Liver (tissue), 3 donors: Measurements from ENCODE around the gene MMP13.

Experiments used
- EGR1 ChIP-seq, 2 donors: IDR thresholded peaks; 2 replicates each; pipeline ENCODE4 v1.6.1; 2016 to 2018; ENCODE audit warnings: antibody characterized with exemption in 2 of 2, low read depth in 2 of 2
- GABPA ChIP-seq, 2 donors: IDR thresholded peaks in 1 of 2; conservative IDR thresholded peaks in 1 of 2; 2 replicates each; pipeline ENCODE4 v1.6.1; 2016; ENCODE audit warnings: antibody characterized with exemption in 2 of 2, mild to moderate bottlenecking in 1 of 2, moderate library complexity in 1 of 2
- SP1 ChIP-seq: IDR thresholded peaks from 2 replicates; pipeline ENCODE4 v1.6.1; 2018; ENCODE audit warnings: antibody characterized with exemption, mild to moderate bottlenecking
- YY1 ChIP-seq: IDR thresholded peaks from 2 replicates; pipeline ENCODE4 v1.6.1; 2016; ENCODE audit warnings: antibody characterized with exemption, mild to moderate bottlenecking
- TF ChIP-seq, protein P1 (sequence below): fragments of 150-350 bp; IDR thresholded peaks from 2 replicates; pipeline ENCODE4 v1.5.1; 2017; ENCODE audit warnings: improper control_type of control experiment, low read depth, low read length; ENCODE audit not compliant: missing input control
- TF ChIP-seq, protein P2 (sequence below): IDR thresholded peaks from 2 replicates; pipeline ENCODE4 v1.6.1; 2016; ENCODE audit warnings: antibody characterized with exemption, mild to moderate bottlenecking
- TF ChIP-seq, protein P3 (sequence below): IDR thresholded peaks from 2 replicates; pipeline ENCODE4 v1.6.1; 2016; ENCODE audit warnings: antibody characterized with exemption
- donor health status: healthy.
- donor health status: healthy.

DNA sequence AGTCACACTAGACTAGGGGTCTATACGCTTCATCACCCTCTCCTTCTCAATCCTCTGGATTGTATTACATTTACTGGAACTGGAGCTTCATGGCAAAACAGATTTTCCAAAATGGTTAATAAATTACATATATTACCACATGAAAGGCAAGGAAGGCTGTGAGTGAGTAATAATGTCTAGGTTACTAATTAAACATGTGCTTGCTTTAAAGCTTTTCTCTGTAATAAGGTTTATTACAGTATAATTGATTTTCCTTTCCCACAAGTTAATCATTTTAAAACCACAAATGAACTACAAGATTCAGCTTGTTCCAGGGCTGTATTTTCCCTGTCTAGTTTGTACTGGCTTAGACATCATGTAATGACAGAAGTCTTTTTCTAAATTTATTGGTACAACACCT is 25.6 kb downstream of the MMP13 start:
- TF ChIP-seq SP1 = peak; percentile 26
- TF ChIP-seq, protein P1, sequence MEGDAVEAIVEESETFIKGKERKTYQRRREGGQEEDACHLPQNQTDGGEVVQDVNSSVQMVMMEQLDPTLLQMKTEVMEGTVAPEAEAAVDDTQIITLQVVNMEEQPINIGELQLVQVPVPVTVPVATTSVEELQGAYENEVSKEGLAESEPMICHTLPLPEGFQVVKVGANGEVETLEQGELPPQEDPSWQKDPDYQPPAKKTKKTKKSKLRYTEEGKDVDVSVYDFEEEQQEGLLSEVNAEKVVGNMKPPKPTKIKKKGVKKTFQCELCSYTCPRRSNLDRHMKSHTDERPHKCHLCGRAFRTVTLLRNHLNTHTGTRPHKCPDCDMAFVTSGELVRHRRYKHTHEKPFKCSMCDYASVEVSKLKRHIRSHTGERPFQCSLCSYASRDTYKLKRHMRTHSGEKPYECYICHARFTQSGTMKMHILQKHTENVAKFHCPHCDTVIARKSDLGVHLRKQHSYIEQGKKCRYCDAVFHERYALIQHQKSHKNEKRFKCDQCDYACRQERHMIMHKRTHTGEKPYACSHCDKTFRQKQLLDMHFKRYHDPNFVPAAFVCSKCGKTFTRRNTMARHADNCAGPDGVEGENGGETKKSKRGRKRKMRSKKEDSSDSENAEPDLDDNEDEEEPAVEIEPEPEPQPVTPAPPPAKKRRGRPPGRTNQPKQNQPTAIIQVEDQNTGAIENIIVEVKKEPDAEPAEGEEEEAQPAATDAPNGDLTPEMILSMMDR = no peak
- TF ChIP-seq, protein P2, sequence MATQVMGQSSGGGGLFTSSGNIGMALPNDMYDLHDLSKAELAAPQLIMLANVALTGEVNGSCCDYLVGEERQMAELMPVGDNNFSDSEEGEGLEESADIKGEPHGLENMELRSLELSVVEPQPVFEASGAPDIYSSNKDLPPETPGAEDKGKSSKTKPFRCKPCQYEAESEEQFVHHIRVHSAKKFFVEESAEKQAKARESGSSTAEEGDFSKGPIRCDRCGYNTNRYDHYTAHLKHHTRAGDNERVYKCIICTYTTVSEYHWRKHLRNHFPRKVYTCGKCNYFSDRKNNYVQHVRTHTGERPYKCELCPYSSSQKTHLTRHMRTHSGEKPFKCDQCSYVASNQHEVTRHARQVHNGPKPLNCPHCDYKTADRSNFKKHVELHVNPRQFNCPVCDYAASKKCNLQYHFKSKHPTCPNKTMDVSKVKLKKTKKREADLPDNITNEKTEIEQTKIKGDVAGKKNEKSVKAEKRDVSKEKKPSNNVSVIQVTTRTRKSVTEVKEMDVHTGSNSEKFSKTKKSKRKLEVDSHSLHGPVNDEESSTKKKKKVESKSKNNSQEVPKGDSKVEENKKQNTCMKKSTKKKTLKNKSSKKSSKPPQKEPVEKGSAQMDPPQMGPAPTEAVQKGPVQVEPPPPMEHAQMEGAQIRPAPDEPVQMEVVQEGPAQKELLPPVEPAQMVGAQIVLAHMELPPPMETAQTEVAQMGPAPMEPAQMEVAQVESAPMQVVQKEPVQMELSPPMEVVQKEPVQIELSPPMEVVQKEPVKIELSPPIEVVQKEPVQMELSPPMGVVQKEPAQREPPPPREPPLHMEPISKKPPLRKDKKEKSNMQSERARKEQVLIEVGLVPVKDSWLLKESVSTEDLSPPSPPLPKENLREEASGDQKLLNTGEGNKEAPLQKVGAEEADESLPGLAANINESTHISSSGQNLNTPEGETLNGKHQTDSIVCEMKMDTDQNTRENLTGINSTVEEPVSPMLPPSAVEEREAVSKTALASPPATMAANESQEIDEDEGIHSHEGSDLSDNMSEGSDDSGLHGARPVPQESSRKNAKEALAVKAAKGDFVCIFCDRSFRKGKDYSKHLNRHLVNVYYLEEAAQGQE = no peak
- TF ChIP-seq, protein P3, sequence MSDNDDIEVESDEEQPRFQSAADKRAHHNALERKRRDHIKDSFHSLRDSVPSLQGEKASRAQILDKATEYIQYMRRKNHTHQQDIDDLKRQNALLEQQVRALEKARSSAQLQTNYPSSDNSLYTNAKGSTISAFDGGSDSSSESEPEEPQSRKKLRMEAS = peak; percentile 86
- peak in 1 of 2 donors; percentile 14 for TF ChIP-seq EGR1 (IDR thresholded peaks at IDR 0.05; ENCODE audit: low read depth in 2 of 2)
- TF ChIP-seq YY1 = peak; percentile 47
- no peak for TF ChIP-seq GABPA (IDR thresholded peaks at IDR 0.05 in 1 of 2, conservative IDR thresholded peaks at IDR 0.05 in 1 of 2)
